CD4-positive, alpha-beta T cell treated with Interleukin-4 for 1 hour (primary cell): ENCODE data around the gene KMO.
A peak's percentile ranks its signal among the peaks of the same experiment; 100 is the strongest.

Experiments used
- DNase-seq, 2 donors: peaks; one replicate each; pipeline ENCODE4 v3.0.0-alpha.2; 2020 to 2022

KMO gene

DNA sequence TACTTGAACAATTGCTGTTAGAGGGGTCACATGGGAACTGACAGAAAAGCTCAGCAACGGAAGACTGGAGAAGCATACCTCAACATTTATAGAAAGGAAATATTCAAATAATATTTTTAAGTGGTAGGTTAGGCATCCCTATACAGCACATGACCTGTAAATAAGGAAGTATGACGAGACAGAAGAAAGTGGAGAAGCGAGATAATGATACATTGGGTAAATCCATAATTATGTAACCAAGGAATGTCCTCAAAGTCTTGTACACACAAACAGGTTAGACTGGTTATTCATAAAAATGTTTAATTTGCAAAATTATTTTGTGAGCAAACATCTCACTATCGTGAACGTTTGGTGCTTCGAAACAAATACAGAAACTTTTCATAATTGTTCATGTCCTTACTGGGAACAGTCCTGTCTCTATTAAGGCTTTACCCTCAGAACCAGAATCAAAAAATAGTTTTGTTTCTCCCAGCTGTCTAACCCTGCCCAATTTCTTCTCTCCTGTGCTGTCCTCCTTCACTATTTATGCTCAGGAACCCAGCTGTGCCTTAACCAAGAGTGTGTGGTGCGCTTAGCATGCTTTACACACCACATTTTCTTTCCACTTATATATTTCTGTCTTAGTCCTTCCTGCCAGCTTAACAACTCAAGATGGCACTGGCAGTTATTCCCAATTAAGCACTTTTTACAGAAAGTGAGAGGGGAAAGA lies 10.2 kb downstream of the KMO start:
- DNase-seq, result no peak

DNA sequence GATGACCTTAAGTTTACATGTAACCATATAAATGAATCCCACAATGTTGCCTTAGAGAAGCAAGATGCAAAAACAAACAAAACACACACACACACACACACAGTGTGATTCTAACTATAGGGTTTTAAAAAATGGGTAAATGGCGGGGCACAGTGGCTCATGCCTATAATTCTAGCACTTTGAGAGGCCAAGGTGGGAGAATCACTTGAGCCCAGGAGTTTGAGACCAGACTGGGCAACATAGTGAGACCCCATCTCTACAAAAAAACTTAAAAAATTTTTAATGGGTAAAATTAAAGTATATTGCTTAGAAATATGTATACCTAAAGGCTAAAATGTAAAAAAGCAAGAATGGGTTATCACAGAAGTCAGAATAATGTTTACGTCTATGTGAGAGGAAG lies 15.8 kb downstream of the KMO start:
- no peak for DNase-seq

DNA sequence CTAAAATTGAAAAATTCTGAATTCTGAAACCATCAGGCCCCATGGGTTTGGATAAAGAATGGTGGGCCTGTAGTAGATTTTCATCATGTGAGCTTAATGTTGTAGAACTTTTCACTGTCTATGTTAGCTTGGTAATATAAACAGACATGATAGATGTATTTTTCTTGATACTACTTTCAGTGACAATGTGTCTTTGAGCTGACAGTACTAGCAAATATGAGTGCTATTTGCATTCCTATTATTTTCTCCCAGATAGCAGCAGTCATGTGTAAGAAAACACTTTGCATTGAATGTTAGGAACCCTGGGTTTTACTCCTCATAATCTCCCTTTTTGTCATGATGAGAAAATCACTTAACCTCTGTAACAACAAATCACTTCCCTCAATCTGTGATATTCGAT lies 18.1 kb downstream of the KMO start:
- no peak for DNase-seq

DNA sequence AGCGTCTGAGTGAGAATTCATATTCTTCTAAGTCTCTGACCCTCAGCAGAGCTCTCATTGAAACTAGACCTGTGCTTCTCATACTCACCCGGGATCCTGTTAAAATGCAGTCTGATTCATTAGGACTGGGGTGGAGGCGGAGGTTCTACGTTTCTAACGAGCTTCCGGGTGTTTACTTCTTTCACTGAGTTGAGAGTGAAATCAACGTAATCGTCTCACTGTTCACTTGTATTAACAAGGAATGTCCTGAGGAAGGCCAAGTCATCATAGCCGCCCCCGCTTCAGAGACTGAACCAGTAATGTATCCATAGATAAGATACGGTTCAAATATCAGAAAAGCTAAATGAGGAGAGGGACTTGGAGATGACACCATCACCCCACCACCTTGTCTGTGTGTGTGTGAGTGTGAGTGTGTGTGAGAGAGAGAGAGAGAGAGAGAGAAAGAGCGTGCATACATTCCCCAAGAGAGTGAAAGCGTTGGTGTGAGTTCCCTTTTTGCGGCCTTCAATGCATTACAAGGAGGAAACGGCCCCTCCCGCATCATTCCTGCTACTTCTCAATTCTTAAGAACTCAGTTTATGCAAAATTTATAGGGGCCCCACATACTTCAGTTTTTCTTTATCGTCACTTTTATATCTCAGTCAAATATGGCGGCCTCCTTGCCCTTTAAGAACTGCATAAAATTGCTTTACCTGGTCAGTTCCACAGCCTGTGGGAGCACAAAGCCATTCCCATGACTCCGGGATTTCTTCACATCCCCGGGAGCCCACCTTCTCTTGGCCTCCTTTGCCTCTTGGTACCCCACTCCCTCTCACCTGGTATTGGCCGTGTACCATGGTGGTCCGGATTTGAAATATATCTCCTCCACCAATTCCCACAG lies 19.8 kb downstream of the KMO start:
- peak; percentile 63 to 88 for DNase-seq

DNA sequence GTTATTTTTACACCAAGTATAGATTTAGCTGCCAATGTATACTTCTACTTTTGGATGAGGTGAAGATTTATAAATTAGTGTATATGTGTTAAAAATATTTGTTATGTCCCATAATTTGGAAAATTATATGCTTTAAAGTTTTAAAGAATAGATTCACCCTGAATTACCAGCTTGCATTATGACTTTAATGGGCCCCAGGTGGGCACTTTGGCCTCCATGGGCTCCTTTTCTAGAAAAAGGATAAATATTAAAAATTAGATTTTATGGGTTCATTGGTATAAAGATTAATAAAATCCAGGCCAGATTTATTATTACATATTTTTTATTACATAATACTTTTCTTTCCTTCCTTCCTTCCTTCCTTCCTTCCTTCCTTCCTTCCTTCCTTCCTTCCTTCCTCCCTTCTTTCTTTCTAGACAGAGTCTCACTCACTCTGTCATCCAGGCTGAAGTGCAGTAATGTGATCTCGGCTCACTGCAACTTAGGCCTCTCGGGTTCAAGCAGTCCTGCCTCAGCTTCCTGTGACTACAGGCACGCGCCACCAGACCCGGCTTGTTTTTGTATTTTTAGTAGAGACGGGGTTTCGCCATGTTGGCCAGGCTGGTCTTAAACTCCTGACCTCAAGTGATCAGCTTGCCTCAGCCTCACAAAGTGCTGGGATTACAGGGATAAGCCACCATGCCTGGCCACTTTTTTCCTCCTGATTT lies 21.9 kb downstream of the KMO start:
- DNase-seq, result no peak

DNA sequence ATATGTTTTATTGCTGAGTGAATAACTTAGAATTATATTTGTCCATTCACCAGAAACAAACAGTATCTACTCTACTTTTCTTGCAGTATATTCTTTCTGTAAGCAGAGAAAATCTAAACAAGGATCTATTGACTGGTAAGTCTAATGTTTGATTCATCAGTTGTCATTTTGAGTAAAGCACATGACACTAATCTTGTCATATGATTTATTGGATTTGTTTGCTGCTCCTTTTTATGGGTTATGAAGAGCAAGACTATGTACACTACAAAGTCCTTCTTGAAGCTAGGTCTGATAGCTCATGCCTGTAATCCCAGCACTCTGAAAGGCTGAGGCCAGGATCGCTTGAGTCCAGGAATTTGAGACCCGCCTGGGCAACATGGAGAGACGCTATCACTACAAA lies 23.3 kb downstream of the KMO start:
- no peak for DNase-seq

DNA sequence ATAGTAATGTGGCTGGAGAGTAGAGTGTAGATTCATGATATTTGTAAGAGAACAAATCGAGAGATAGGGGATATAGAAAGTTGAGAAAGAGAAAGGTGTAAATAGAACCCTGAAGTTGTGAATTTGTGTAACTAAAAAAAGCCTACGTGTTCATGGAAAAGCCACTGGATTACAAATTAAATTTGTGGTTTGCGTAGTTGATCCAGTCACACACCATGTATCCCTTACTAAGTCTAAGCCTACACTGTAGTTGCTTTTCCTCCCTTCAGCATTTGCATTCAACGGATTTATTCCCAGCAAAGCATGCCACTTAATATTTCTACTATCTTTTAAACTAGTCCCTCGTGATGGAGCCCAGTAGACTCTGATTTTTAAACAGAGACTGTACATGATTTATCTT lies 24.9 kb downstream of the KMO start:
- no peak for DNase-seq

DNA sequence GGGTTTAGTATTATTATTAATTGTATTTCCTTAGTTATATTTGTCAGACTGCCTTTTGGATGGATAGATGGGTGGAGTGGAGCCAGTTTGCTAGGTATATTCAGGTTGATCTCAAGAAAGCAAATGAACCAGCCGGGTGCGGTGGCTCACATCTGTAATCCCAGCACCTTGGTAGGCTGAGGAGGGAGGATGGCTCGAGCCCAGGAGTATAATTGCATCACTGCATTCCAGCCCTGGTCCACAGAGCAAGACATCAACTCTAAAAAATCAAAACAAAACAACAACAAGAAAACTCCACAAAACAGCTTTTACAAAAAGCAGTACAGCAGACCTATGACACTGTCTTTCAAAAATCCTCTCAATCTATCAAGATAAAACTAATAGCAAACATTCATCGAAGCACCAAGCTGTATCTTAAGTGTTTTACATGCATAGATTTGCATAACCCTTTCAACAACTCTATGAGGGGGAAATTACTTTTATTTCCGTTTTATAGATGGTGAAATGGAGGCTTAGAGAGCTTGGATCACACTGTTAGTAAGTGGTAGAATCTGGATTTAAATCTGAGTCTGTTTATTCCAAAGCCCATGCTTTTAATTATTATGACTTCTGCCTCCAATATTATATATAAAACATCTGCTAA lies 25.5 kb downstream of the KMO start:
- no peak for DNase-seq

DNA sequence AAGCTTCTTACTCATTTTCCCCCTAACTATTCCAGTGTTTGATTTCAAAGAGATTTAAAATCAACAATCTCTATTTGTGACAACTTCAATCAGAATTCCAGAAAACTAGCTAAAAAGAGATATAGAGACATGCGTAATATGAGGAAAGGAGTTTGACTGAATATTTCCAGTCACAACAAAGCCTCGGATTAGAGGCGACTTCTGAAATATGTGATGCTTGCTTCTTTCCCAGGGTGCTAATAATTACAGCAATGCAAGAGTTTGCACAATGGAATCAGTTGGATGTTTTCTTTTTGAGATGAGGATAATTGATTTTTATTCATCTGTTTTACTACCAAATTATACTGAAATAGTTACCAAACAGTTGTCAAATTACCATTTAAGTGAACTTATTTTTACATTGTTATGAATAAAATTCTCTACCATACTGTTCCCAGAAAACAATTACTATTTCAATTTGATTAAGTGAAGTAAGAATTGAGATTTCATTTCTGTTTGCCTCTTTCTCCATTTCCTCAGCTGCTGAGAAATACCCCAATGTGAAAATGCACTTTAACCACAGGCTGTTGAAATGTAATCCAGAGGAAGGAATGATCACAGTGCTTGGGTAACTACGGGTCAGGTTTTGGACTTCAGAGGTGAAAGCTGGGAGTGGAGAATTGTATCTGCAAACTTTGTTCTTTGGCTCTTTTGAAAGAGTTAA lies 28.1 kb downstream of the KMO start:
- no peak for DNase-seq

DNA sequence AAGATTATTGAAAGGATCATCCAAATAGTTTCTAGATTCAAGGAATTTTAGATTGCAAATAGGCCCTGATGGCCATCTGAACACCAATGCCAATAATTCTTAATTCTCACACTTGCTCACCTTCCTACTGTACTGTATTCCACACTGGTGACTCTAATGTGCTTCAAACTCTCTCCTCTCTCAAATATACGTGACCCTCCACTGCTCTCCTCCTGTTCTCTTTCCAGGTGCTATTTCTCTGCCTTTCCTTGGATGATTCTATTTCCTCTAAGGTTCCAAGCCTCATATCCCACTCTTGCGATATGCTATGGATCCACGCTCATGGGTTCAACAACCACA lies 28.6 kb downstream of the KMO start:
- no peak for DNase-seq

DNA sequence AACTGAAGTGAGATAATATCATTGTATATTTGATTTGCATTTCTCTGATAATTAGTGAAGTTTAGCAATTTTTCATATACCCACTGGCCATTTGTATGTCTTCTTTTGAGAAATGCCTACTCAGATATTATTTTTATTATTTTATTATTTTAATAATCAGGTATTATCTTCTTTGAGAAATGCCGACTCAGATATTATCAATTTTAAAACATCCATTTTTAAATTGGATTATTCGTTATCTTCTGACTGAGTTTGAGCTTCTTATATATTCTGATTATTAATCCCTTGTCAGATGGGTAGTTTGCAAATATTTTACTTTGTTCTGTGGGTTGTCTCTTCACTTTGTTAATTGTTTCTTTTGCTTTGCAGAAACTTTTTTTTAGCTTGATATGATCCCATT lies 37.7 kb downstream of the KMO start:
- DNase-seq, result no peak

DNA sequence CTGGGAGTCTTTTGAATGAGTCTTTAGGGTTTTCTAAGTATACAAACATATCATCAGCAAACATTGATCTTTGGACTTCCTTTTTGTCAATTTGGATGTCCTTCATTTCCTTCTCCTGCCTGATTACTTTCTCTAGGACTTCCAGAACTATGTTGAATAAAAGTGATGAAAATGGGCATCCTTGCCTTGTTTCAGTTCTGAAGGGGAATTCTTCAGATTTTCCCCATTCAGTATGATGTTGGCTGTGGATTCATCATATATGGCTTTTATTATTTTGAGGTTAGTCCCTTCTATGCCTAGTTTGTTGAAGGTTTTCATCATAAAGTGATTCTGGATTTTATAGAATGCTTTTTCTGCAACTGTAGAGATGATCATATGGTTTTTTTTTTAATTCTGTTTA lies 42.0 kb downstream of the KMO start:
- DNase-seq, result no peak

DNA sequence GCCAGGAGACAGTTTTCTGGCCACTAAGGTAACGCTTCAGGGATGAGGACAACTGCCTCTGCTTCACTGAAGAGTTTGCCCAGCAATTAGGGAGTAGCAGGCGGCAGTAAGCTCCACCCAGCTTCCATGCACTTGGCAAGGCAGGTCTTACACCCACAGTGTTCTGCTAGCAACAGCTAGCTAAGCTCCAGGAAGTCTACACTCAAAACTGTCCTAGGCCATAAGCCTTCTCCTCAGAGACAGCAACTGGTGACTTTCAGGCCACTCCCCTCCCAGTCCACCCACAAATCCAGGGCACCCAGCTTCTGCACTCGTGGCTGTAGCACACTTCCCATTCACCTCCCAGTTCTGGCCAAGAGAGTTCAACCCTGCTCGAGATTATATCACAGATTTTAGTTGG lies 47.3 kb downstream of the KMO start:
- no peak for DNase-seq

DNA sequence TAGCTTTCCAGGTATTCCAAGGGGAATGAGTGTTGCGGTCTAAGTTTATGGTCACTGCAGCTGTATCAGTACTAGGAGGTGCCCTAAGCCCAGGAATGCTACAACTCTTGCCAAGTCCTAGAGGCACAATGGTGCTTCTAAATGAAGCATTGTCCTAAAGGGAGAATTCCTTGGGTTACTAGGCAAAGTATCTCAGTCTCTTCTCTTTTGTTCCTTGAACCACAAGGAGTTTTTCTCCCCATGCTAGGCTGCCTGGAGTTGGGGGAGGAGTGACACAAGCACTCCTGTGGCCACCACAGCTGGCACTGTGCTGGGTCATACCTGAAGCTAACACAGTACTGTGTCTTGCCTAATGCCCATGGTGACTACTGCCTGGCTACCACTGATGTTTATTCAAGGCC lies 50.7 kb downstream of the KMO start:
- DNase-seq, result no peak

DNA sequence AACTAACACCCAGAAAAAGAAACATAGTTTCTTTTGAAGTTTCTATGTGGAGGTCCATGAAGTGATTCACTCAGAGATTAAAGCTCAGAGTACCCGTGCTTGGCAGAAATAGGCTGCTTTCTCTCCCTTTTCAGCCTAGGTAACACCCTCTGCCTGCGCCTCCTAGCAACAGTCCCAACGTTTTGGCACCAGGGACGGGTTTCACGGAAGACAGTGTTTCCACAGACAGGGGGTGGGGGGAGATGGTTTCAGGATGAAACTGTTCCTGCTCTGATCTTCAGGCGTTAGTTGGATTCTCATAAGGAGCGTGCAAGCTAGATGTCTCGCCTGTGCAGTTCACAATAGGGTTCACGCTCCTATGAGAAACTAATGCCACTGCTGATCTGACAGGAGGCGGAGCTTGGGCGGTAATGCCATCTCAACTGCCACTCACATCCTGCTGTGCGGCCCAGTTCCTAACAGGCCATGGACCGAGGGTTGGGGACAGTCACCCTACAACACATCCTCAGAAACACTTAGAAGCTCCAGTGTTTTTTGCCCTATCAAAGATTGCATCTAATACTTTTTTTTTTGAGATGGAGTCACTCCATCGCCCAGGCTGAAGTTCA lies 54.8 kb downstream of the KMO start:
- no peak for DNase-seq

DNA sequence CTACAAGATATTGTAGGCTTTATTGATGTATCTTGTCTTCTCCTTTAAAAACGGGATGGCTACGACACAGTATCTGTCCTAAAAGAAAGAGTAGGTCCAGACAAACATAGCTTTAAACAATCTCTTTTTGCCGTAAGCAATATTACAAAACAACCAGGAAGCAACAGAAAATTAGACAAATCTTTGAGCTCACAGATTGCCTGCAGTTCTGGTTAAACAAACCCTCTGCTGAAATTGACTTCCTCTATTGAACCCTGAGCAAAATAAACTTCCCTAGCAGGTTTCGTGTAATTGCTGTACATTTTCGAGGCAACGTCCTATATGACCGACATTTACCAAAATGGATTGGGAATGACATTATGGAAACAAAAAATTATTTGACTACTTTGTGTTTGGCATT lies 57.3 kb downstream of the KMO start:
- DNase-seq, result no peak

DNA sequence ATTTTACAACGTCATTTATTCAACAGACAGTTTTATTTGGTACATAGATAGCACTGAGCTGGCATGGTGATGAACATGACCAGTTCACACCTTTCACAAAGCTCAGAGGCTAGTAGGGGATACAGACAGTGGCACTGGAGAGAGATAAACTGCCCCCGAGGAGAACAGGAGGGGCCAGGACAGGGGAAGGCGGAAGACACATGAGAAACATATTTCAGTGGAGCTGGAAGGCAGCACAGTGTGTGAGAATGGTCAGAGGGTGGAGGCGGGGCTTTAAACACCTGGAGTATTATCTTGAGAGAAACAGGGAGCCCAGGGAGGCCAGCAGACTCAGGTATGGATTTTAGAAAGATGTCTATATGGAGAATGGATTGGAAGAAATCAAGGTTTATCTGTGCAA lies 58.5 kb downstream of the KMO start:
- no peak for DNase-seq

DNA sequence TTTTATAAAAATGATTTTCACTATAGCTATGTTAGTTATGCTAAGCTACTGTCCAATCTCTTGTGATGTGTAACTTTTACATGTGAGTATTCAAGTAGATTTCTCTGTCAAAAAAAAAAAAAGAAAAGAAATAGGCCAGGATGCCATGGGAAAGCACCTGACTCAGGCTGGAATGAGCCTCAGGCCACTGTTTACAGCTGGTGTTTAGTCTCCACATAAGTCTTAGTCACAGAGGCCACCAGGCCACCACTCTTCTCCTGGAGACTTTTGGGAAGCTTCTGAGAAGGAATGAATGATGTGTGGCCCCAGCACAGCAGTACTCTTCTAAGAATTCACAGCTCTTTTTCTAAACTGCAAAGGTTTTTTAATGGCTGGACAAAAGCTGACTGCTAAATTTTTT lies 59.1 kb downstream of the KMO start:
- no peak for DNase-seq

DNA sequence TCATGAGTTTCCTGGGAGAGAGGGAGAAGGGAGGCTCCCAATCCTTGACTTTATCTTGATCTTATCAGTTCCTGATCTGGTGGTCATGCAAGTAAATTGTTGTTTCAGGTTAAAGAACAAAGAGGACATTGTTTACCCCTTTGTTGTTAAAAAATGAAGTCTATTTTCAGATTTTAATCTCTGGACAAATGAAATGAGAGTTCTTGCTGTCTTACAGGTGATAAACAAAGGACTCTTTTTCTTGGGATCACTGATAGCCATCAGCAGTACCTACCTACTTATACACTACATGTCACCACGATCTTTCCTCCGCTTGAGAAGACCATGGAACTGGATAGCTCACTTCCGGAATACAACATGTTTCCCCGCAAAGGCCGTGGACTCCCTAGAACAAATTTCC lies 59.6 kb downstream of the KMO start:
- no peak for DNase-seq

DNA sequence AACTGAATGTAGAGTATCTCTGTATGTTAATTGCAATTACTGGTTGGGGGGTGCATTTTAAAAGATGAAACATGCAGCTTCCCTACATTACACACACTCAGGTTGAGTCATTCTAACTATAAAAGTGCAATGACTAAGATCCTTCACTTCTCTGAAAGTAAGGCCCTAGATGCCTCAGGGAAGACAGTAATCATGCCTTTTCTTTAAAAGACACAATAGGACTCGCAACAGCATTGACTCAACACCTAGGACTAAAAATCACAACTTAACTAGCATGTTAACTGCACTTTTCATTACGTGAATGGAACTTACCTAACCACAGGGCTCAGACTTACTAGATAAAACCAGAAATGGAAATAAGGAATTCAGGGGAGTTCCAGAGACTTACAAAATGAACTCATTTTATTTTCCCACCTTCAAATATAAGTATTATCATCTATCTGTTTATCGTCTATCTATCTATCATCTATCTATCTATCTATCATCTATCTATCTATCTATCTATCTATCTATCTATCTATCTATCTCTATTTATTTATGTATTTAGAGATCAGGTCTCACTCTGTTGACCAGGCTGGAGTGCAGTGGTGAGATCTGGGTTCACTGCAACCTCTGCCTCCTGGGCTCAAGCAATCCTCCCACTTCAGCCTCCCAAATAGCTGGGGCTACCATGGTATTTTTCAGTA lies 60.2 kb downstream of the KMO start:
- no peak for DNase-seq

DNA sequence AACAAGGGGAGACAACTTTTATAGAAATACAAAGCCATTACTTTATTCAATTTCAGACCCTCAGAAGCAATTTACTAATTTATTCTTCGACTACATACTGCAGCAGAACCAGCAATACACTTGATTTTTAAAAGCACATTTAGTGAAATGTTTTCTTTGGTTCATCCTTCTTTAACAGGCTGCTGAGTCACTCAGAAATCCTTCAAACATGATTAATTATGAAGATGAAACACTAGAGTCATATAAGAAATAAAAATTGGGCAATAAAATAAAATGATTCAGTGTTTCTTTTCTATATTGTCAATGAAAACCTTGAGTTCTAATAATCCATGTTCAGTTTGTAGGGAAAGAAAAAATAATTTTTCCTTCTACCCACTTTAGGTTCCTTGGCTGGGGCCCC lies 61.0 kb downstream of the KMO start:
- DNase-seq, result no peak

DNA sequence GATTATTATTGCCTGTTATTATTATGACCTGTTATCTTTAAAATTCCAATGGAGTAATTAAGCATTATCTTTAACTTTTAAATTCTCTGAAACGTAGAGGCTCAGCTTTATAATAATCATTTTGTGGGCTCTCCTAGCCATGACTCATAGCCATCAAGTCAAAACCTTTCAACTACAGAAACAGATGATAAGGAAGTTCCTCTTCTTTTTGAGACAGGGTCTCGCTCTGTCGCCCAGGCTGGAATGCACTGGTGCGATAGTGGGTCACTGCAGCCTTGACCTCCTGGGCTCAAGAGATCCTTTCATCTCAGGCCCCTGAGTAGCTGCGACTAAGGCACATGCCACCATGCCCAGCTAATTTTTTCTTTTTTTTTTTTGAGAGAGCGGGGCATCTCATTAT lies 64.5 kb downstream of the KMO start:
- no peak for DNase-seq
